HepG2 (cell line): ENCODE data around the gene MYO1B. TPM values are rescaled to one million over a fixed set of nuclear protein-coding genes. Genes with fewer than 3 reads are reported as not detected.

Experiments used
- ATAC-seq: fragments of 200-7000 bp; cut with Tn5 transposase; 3 replicates; pipeline ENCODE4 v1.9.1; 2020; ENCODE audit warnings: mild to moderate bottlenecking, moderate library complexity
- BruUV-seq: library from RNA; stranded (reverse); fragments of 400-500 nt; replicated peaks from 2 replicates; lab custom pipeline; 2021; lab: Mats Ljungman, UMichigan
- CTCF ChIA-PET: fragments of 300-600 bp; formaldehyde crosslinking; extraction: SDS; loops from one replicate; lab custom pipeline; 2021; ENCODE audit warnings: low total read pairs, inconsistent platforms, low intra/inter-chr PET ratio; lab: Yijun Ruan, JAX
- POLR2A ChIA-PET: fragments of 350-600 bp; sonication (Branson Sonifier 250); formaldehyde crosslinking; loops from one replicate; lab custom pipeline; 2020; ENCODE audit warnings: antibody characterized with exemption, inconsistent platforms; lab: Yijun Ruan, JAX
- DNase-seq: peaks from one replicate; pipeline ENCODE4 v3.0.0-alpha.2; 2015; ENCODE audit warnings: low spot score
- FAIRE-seq: peaks from 3 replicates; lab custom pipeline; 2011; peaks lifted over from hg19 to GRCh38; lab: Jason Lieb, UNC
- H2AFZ ChIP-seq: one replicate; pipeline ENCODE4 v1.6.1; 2011; ENCODE audit warnings: low read length, inconsistent platforms
- H3K27ac ChIP-seq: fragments of 300-600 bp; 3 replicates; pipeline ENCODE4 v1.8.0; 2011; ENCODE audit warnings: mixed run types, mild to moderate bottlenecking, mixed read lengths, low read length, inconsistent platforms; ENCODE audit not compliant: insufficient read depth; ENCODE audit errors: extremely low read length
- H3K27me3 ChIP-seq, 2 experiments: fragments of 200-600 bp in 1 of 2; 2 replicates in 1 of 2; 3 replicates in 1 of 2; pipeline versions ENCODE4 v1.6.0 to v1.8.0; 2011; ENCODE audit warnings: low read length in 2 of 2, mild to moderate bottlenecking in 2 of 2, moderate library complexity in 2 of 2, inconsistent platforms in 1 of 2; ENCODE audit not compliant: insufficient read depth in 2 of 2, control insufficient read depth in 1 of 2
- H3K36me3 ChIP-seq, 2 experiments: fragments of 200-600 bp in 1 of 2; replicated peaks in 1 of 2; 2 replicates in 1 of 2; 3 replicates in 1 of 2; pipeline versions ENCODE4 v1.5.1 to v1.8.0; 2011; ENCODE audit warnings: low read length in 2 of 2, inconsistent platforms in 1 of 2; ENCODE audit not compliant: insufficient read depth in 2 of 2, control insufficient read depth in 1 of 2
- H3K4me1 ChIP-seq: 2 replicates; pipeline ENCODE4 v1.5.1; 2012; ENCODE audit warnings: low read length, inconsistent platforms; ENCODE audit not compliant: insufficient read depth
- H3K4me2 ChIP-seq: 2 replicates; pipeline ENCODE4 v1.6.0; 2011; ENCODE audit warnings: low read depth, low read length, inconsistent platforms
- H3K4me3 ChIP-seq, 3 experiments: fragments of 200-600 bp in 1 of 3; sonication (generic), shearing (Covaris generic) in 1 of 3; replicated peaks in 1 of 3; 2 replicates each; pipeline ENCODE4 v1.5.1; 2011 to 2016; ENCODE audit warnings: low read length in 3 of 3, inconsistent platforms in 2 of 3, low read depth in 2 of 3, mild to moderate bottlenecking in 2 of 3, control low read depth in 1 of 3, mixed read lengths in 1 of 3; ENCODE audit not compliant: insufficient read depth in 1 of 3
- H3K79me2 ChIP-seq: one replicate; pipeline ENCODE4 v1.6.1; 2011; ENCODE audit warnings: low read length, inconsistent platforms; ENCODE audit not compliant: insufficient read depth
- H3K9ac ChIP-seq: 2 replicates; pipeline ENCODE4 v1.6.0; 2011; ENCODE audit warnings: mild to moderate bottlenecking, low read depth, low read length, inconsistent platforms; ENCODE audit not compliant: insufficient read depth
- H3K9me3 ChIP-seq: 2 replicates; pipeline ENCODE4 v1.5.1; 2012; ENCODE audit warnings: mild to moderate bottlenecking, low read length
- H4K20me1 ChIP-seq: 2 replicates; pipeline ENCODE4 v1.6.0; 2011; ENCODE audit warnings: inconsistent platforms, mild to moderate bottlenecking, low read length, moderate library complexity; ENCODE audit not compliant: insufficient read depth
- CEBPB ChIP-seq: IDR thresholded peaks from 2 replicates; pipeline ENCODE4 v1.6.1; 2011; ENCODE audit warnings: low read depth, low read length, improper control_type of control experiment, borderline replicate concordance
- ERF ChIP-seq: IDR thresholded peaks from 2 replicates; pipeline ENCODE4 v1.6.1; 2018; ENCODE audit warnings: missing biosample characterization, missing genetic modification reagents
- ETV5 ChIP-seq: IDR thresholded peaks from 2 replicates; pipeline ENCODE4 v1.6.1; 2018; ENCODE audit warnings: missing biosample characterization, missing genetic modification reagents, inconsistent platforms, borderline replicate concordance
- HOXA7 ChIP-seq: sonication (generic); formaldehyde crosslinking; IDR thresholded peaks from 2 replicates; pipeline ENCODE4 v1.8.1; 2022; ENCODE audit warnings: mild to moderate bottlenecking, missing genetic modification reagents, moderate library complexity
- ISX ChIP-seq: sonication (generic); formaldehyde crosslinking; conservative IDR thresholded peaks from 2 replicates; pipeline ENCODE4 v1.5.0; 2020; ENCODE audit warnings: missing genetic modification reagents
- KDM6A ChIP-seq: IDR thresholded peaks from 2 replicates; pipeline ENCODE4 v1.6.1; 2016; ENCODE audit warnings: low read depth
- KLF12 ChIP-seq: sonication (generic); formaldehyde crosslinking; IDR thresholded peaks from 2 replicates; pipeline ENCODE4 v1.4.0; 2020; ENCODE audit warnings: missing genetic modification reagents, borderline replicate concordance
- SOX5 ChIP-seq: IDR thresholded peaks from 2 replicates; pipeline ENCODE4 v1.6.1; 2016; ENCODE audit warnings: borderline replicate concordance
- U2AF1 ChIP-seq: fragments of 200-400 bp; formaldehyde crosslinking; optimal IDR thresholded peaks from 2 replicates; pipeline ENCODE3; 2017; ENCODE audit warnings: mild to moderate bottlenecking, low read depth, low read length
- ZMYM4 ChIP-seq: sonication (generic); formaldehyde crosslinking; IDR thresholded peaks from 2 replicates; pipeline ENCODE4 v1.8.1; 2023; ENCODE audit warnings: mild to moderate bottlenecking, missing genetic modification reagents
- ZNF501 ChIP-seq: sonication (generic); formaldehyde crosslinking; IDR thresholded peaks from 2 replicates; pipeline ENCODE4 v1.5.1; 2020; ENCODE audit warnings: mild to moderate bottlenecking, moderate library complexity, missing genetic modification reagents
- ZNF558 ChIP-seq: sonication (generic); formaldehyde crosslinking; IDR thresholded peaks from 2 replicates; pipeline ENCODE4 v1.9.0; 2022; ENCODE audit warnings: mild to moderate bottlenecking, missing genetic modification reagents, borderline replicate concordance
- ZNF670 ChIP-seq: sonication (generic); formaldehyde crosslinking; IDR thresholded peaks from 2 replicates; pipeline ENCODE4 v1.8.0; 2022; ENCODE audit warnings: mild to moderate bottlenecking, missing genetic modification reagents, borderline replicate concordance
- ZNF777 ChIP-seq: sonication (generic); formaldehyde crosslinking; IDR thresholded peaks from 2 replicates; pipeline ENCODE4 v1.4.0; 2020; ENCODE audit warnings: missing genetic modification reagents
- WGBS: methylation state at CpG from one replicate; pipeline ENCODE4 v1.1.6; 2017; ENCODE audit warnings: low lambda C conversion rate; 5-methylcytosine and 5-hydroxymethylcytosine counted together
- in situ Hi-C: cut with HindIII; loops from 2 replicates; pipeline ENCODE4 v1.10.0; 2017; ENCODE audit warnings: low pct_unique_long_range_greater_than_20kb; ENCODE audit not compliant: extremely low pct_ligation_motif_present
- intact Hi-C: fragments of 100-400 bp; cut with micrococcal nuclease; formaldehyde crosslinking; loops from one replicate; pipeline ENCODE4 v1.10.0; 2022; ENCODE audit not compliant: unreplicated experiment
- polyA plus RNA-seq, 8 experiments: library from polyadenylated mRNA; depleted of rRNA in 3 of 8; stranded (reverse) in 7 of 8; unstranded in 1 of 8; fragments of >200 nt; fragmentation: Illumina TruSeq in 4 of 8; extraction: Trizol in 4 of 8; gene quantifications; 2 replicates each; pipeline versions ENCODE4 v1.2.1 to v1.2.3, GENCODE V29; 2011 to 2016; ENCODE audit warnings: low read depth in 4 of 8, missing spikeins in 1 of 8, mixed read lengths in 1 of 8; ENCODE audit not compliant: insufficient read depth in 1 of 8
- total RNA-seq, 5 experiments: library from RNA; depleted of rRNA; stranded (reverse); fragments of >200 nt; fragmentation: Illumina TruSeq; extraction: Trizol; gene quantifications; 2 replicates each; pipeline ENCODE4 v1.2.3, GENCODE V29; 2016; ENCODE audit warnings: low read depth in 1 of 5
- TF ChIP-seq, protein P1 (sequence below): fragments of 450-650 bp; IDR thresholded peaks from 2 replicates; pipeline ENCODE4 v1.6.1; 2017
- TF ChIP-seq, protein P2 (sequence below): sonication (generic); formaldehyde crosslinking; IDR thresholded peaks from 2 replicates; pipeline ENCODE4 v1.4.0; 2020; ENCODE audit warnings: mild to moderate bottlenecking, missing genetic modification reagents
- TF ChIP-seq, protein P3 (sequence below): sonication (generic); formaldehyde crosslinking; IDR thresholded peaks from 2 replicates; pipeline ENCODE4 v1.5.0; 2020; ENCODE audit warnings: missing genetic modification reagents, mild to moderate bottlenecking, borderline replicate concordance
- TF ChIP-seq, protein P4 (sequence below): conservative IDR thresholded peaks from 2 replicates; pipeline ENCODE4 v1.6.1; 2018; ENCODE audit warnings: missing genetic modification reagents
- TF ChIP-seq, protein P5 (sequence below): sonication (generic); formaldehyde crosslinking; IDR thresholded peaks from 2 replicates; pipeline ENCODE4 v1.9.0; 2022; ENCODE audit warnings: missing genetic modification reagents, mild to moderate bottlenecking, borderline replicate concordance

The MYO1B gene
- total and polyA plus RNA-seq, 2 of the 13 experiments (the other 11 are each of a cell fraction or from before 2014, with no cell fraction given): 36.9 to 89.8 TPM

DNA sequence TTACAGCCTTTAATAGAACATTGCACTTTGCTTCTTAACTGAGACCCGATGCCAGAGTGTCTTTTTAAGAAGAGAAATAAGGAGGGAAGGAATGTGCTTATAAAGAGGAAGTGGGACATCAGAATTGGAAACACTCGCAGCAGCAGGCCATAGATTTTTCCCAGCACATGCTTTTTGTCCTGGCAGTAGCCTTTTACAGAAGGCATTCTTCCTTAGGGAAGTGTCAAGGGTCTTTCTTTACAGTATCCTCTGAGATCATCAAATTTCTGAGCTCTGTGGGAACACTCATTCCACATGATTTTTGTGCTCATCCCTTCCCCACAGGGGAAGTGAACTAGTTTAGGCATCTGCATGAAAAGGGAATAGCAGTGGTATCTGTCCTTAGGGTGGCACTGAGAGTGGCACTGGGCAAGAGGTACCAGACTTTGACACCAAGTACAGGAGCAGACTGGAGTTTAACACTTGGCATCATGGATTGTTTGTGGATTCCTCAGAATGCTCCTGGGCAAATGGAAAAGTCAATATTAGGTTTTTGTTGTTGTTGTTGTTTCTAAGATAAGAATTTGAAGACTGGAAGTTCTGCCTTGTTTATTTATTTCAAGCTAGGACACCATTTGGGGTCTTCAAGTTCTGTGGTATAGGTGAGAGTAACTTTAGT is 4.1 kb downstream of the MYO1B start:
- DNase-seq (no peak), FAIRE-seq (no peak), ATAC-seq (no peak)
- no peaks in the 10 kb centered on the region; a peak in 2 of 5 replicates for H3K36me3 ChIP-seq
- H3K79me2 ChIP-seq: peaks cover 86% of the 10 kb centered on the region
- no peaks in the 10 kb centered on the region; a peak in 1 of 5 replicates for H3K27me3 ChIP-seq
- 90% methylated on average over 2 of the region's 2 CpGs for WGBS
- ChIA-PET CTCF (no interaction called here), POLR2A (interaction anchor here (1.0 kb wide), 1 partner anchor 11 kb away, joined by 3 read pairs; no protein-coding TSS in a partner anchor)
- peaks cover 71% of the 10 kb centered on the region for H3K4me1 ChIP-seq
- intact Hi-C loops: loop anchor here (5.0 kb wide), 1 partner anchor 68 kb away; no protein-coding TSS in a partner anchor
- H3K4me3 ChIP-seq: no peak overlapping the region
- H3K4me2 ChIP-seq: no peak overlapping the region
- no peaks in the 10 kb centered on the region for H3K9me3 ChIP-seq
- in situ Hi-C loops: loop anchor here (10.0 kb wide), 1 partner anchor 136 kb away; no protein-coding TSS in a partner anchor
- H2AFZ ChIP-seq: no peak overlapping the region
- BruUV-seq: no TSS peak
- no peak overlapping the region for H3K27ac ChIP-seq
- H3K9ac ChIP-seq: no peak overlapping the region
- peaks cover 14% of the 10 kb centered on the region for H4K20me1 ChIP-seq
- TF ChIP-seq, protein P1, sequence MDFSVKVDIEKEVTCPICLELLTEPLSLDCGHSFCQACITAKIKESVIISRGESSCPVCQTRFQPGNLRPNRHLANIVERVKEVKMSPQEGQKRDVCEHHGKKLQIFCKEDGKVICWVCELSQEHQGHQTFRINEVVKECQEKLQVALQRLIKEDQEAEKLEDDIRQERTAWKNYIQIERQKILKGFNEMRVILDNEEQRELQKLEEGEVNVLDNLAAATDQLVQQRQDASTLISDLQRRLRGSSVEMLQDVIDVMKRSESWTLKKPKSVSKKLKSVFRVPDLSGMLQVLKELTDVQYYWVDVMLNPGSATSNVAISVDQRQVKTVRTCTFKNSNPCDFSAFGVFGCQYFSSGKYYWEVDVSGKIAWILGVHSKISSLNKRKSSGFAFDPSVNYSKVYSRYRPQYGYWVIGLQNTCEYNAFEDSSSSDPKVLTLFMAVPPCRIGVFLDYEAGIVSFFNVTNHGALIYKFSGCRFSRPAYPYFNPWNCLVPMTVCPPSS: no peak
- TF ChIP-seq, protein P2, sequence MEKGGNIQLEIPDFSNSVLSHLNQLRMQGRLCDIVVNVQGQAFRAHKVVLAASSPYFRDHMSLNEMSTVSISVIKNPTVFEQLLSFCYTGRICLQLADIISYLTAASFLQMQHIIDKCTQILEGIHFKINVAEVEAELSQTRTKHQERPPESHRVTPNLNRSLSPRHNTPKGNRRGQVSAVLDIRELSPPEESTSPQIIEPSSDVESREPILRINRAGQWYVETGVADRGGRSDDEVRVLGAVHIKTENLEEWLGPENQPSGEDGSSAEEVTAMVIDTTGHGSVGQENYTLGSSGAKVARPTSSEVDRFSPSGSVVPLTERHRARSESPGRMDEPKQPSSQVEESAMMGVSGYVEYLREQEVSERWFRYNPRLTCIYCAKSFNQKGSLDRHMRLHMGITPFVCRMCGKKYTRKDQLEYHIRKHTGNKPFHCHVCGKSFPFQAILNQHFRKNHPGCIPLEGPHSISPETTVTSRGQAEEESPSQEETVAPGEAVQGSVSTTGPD: no peak
- TF ChIP-seq ERF (CRISPR knock-in tag): no peak
- TF ChIP-seq, protein P3, sequence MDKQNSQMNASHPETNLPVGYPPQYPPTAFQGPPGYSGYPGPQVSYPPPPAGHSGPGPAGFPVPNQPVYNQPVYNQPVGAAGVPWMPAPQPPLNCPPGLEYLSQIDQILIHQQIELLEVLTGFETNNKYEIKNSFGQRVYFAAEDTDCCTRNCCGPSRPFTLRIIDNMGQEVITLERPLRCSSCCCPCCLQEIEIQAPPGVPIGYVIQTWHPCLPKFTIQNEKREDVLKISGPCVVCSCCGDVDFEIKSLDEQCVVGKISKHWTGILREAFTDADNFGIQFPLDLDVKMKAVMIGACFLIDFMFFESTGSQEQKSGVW: no peak
- no peak for TF ChIP-seq KLF12 (CRISPR knock-in tag)
- TF ChIP-seq ZNF558: no peak
- TF ChIP-seq CEBPB: no peak
- no peak for TF ChIP-seq ZMYM4
- no peak for TF ChIP-seq HOXA7
- TF ChIP-seq ZNF501 (CRISPR knock-in tag): no peak
- no peak for TF ChIP-seq SOX5 (CRISPR knock-in tag)
- no peak for TF ChIP-seq ISX
- no peak for TF ChIP-seq U2AF1
- no peak for TF ChIP-seq KDM6A (CRISPR knock-in tag)
- TF ChIP-seq, protein P4, sequence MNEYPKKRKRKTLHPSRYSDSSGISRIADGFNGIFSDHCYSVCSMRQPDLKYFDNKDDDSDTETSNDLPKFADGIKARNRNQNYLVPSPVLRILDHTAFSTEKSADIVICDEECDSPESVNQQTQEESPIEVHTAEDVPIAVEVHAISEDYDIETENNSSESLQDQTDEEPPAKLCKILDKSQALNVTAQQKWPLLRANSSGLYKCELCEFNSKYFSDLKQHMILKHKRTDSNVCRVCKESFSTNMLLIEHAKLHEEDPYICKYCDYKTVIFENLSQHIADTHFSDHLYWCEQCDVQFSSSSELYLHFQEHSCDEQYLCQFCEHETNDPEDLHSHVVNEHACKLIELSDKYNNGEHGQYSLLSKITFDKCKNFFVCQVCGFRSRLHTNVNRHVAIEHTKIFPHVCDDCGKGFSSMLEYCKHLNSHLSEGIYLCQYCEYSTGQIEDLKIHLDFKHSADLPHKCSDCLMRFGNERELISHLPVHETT (CRISPR knock-in tag): no peak
- no peak for TF ChIP-seq ZNF670
- TF ChIP-seq, protein P5, sequence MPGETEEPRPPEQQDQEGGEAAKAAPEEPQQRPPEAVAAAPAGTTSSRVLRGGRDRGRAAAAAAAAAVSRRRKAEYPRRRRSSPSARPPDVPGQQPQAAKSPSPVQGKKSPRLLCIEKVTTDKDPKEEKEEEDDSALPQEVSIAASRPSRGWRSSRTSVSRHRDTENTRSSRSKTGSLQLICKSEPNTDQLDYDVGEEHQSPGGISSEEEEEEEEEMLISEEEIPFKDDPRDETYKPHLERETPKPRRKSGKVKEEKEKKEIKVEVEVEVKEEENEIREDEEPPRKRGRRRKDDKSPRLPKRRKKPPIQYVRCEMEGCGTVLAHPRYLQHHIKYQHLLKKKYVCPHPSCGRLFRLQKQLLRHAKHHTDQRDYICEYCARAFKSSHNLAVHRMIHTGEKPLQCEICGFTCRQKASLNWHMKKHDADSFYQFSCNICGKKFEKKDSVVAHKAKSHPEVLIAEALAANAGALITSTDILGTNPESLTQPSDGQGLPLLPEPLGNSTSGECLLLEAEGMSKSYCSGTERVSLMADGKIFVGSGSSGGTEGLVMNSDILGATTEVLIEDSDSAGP (CRISPR knock-in tag): no peak
- TF ChIP-seq ETV5 (CRISPR knock-in tag): no peak
- TF ChIP-seq ZNF777: no peak
